AG09319 (cell line): ENCODE results near the gene GCNA.

ENCODE experiments used
- DNase-seq: peaks from one replicate; pipeline ENCODE4 v3.0.0-alpha.2; 2010; ENCODE audit warnings: low read depth; ENCODE audit errors: extremely low read depth
- CTCF ChIP-seq: IDR thresholded peaks from 2 replicates; pipeline ENCODE4 v1.5.1; 2011; ENCODE audit warnings: low read depth, mild to moderate bottlenecking, inconsistent platforms, low read length, moderate library complexity

GCNA gene

GRCh38 chrX:71629467-71629866, 51.2 kb downstream of the GCNA start:
- DNase-seq: no peak
- TF ChIP-seq CTCF: no peak

- no peak for DNase-seq
- no peak for TF ChIP-seq CTCF
Observed at GRCh38 chrX:71632923-71633657, 54.9 kb downstream of the GCNA start.

- no peak for DNase-seq
- no peak for TF ChIP-seq CTCF
Observed at GRCh38 chrX:71634366-71634765, 56.1 kb downstream of the GCNA start.

- no peak for DNase-seq
- no peak for TF ChIP-seq CTCF
Observed at GRCh38 chrX:71636438-71637252, 58.4 kb downstream of the GCNA start.

- DNase-seq: no peak
- TF ChIP-seq CTCF: no peak
Observed at GRCh38 chrX:71637253-71637618, 59.0 kb downstream of the GCNA start.

GRCh38 chrX:71637848-71638247, 59.6 kb downstream of the GCNA start:
- no peak for TF ChIP-seq CTCF
- no peak for DNase-seq

- no peak for TF ChIP-seq CTCF
- DNase-seq: no peak
Observed at GRCh38 chrX:71638409-71638808, 60.2 kb downstream of the GCNA start.
